ENCODE data around the gene RASGRF2. TPM values are rescaled to one million over a fixed set of nuclear protein-coding genes. Genes with fewer than 3 reads are reported as not detected.

The RASGRF2 gene
- total RNA-seq, 1 donor from 2014 or later: 2.6 TPM

DNA sequence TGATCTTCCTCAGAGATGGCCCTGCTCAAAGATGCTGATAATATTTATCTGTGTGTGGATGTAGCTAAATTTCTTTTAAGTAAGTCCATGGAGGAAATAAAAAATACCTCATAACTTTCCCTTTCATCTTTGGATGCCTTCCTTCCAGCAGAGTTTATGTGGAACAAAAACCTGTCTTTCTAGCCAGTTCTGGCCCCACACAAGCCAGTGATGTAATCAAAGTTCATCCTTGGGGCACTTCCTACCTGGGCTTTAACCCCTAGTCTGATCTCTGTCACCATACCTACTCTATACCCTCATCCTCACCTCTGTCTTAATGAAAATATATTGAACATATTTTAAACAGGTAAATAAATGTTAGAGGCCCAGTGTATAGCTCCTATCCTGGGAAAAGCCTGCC lies 39.8 kb upstream of the RASGRF2 start:
- H3K4me3 ChIP-seq (ENCODE audit: low read depth, low read length): no peak overlapping the region
- no peak for DNase-seq (ENCODE audit: low read depth)
- TF ChIP-seq, protein P1, sequence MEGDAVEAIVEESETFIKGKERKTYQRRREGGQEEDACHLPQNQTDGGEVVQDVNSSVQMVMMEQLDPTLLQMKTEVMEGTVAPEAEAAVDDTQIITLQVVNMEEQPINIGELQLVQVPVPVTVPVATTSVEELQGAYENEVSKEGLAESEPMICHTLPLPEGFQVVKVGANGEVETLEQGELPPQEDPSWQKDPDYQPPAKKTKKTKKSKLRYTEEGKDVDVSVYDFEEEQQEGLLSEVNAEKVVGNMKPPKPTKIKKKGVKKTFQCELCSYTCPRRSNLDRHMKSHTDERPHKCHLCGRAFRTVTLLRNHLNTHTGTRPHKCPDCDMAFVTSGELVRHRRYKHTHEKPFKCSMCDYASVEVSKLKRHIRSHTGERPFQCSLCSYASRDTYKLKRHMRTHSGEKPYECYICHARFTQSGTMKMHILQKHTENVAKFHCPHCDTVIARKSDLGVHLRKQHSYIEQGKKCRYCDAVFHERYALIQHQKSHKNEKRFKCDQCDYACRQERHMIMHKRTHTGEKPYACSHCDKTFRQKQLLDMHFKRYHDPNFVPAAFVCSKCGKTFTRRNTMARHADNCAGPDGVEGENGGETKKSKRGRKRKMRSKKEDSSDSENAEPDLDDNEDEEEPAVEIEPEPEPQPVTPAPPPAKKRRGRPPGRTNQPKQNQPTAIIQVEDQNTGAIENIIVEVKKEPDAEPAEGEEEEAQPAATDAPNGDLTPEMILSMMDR (conservative IDR thresholded peaks at IDR 0.05; ENCODE audit: low read depth, low read length): no peak

- no peak overlapping the region for H3K4me3 ChIP-seq (ENCODE audit: low read depth, low read length)
- no peak for DNase-seq (ENCODE audit: low read depth)
- TF ChIP-seq, protein P1 (conservative IDR thresholded peaks at IDR 0.05; ENCODE audit: low read depth, low read length): no peak
Measured at GRCh38 chr5:80921026-80921425, 39.1 kb upstream of the RASGRF2 start.

DNA sequence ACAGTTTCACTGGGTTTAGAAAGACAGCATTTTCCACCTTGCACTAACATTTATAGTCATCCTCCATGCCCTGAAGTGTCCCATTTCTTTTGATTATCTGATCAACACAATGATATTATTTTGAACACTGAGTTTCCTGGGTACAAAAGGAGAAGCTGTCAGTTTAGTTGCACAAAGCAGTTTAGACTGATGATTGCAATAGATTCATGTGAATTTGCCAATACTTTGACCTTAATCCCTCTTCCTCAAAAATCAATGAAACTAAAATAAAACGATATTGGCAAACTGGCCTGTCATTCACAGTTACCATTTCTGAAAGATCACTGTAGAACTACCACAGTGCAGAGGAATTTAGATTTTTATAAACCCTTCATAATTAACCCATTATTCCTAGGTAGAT lies 34.2 kb upstream of the RASGRF2 start:
- TF ChIP-seq, protein P1 (conservative IDR thresholded peaks at IDR 0.05; ENCODE audit: low read depth, low read length): no peak
- no peak for DNase-seq (ENCODE audit: low read depth)
- H3K4me3 ChIP-seq (ENCODE audit: low read depth, low read length): no peak overlapping the region

- TF ChIP-seq, protein P1 (conservative IDR thresholded peaks at IDR 0.05; ENCODE audit: low read depth, low read length): no peak
Measured at GRCh38 chr5:80926536-80926935, 33.6 kb upstream of the RASGRF2 start.

DNA sequence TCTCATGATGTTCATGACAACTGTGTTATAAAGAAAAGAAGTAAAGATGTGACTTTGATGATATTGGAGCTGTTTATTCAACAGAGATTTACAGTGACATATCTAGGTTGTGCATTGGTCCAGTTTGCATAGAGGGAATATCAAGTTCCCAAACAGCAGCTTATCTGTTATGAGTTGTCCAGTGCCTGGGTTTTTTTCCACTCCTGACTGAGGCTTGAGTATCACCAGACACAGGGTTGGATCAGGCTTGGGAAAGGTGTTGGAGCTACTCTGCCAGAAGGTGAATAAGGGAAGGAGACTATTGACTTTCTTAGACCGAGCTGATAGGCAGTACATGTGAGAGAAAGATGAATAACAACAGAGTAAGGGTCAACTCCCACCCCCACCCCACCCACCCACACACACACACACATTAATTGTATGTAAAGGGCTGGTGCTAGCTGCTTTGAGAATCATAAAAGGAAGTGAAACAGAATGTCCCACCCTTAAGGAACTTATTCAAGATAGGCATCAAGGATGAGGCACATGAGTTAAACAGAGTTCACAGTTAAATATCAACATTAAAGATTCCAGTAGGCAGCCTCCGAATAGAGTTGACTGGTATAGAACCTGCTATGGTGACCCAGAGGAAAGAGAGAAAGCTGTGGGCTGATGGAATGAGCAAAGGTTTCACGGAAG lies 33.0 kb upstream of the RASGRF2 start:
- no peak for DNase-seq (ENCODE audit: low read depth)
- no peak overlapping the region for H3K4me3 ChIP-seq (ENCODE audit: low read depth, low read length)
- TF ChIP-seq, protein P1 (conservative IDR thresholded peaks at IDR 0.05; ENCODE audit: low read depth, low read length): no peak

More at GRCh38 chr5:80926536-80926935, 33.6 kb upstream of the RASGRF2 start:
- no peak overlapping the region for H3K4me3 ChIP-seq (ENCODE audit: low read depth, low read length)
- DNase-seq (ENCODE audit: low read depth): no peak

- TF ChIP-seq, protein P1 (conservative IDR thresholded peaks at IDR 0.05; ENCODE audit: low read depth, low read length): no peak
- H3K4me3 ChIP-seq (ENCODE audit: low read depth, low read length): no peak overlapping the region
- no peak for DNase-seq (ENCODE audit: low read depth)
Measured at GRCh38 chr5:80928073-80928472, 32.1 kb upstream of the RASGRF2 start.

DNA sequence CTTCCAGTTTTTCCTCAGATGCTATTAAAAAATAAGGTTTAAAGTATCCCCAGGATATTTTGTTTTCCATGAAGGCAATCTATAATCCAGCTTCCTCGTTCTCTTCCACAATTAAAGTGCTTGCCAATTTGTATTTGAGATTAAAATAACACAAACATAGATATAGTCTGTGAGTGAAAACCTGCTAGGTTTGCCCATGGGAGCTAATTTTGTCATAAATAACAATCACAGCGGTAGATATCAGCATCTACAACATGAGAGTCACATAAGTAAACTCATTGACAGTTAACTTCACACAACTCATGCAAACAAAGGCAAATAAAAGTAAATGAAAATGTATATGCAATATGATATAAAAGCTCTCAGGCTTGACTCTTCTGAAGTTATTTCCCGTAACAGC lies 29.2 kb upstream of the RASGRF2 start:
- TF ChIP-seq, protein P1 (conservative IDR thresholded peaks at IDR 0.05; ENCODE audit: low read depth, low read length): no peak
- DNase-seq (ENCODE audit: low read depth): no peak
- H3K4me3 ChIP-seq (ENCODE audit: low read depth, low read length): no peak overlapping the region

All from epithelial cell of proximal tubule (primary cell).